ENCODE data around the gene GOLGA3.
"Not testable (repeated sequence)": the region's sequence is repeated elsewhere in the genome, so short reads cannot be mapped to it uniquely, and the experiment has no call there.

The GOLGA3 gene

GRCh38 chr12:132841151-132841550, 12.5 kb upstream of the GOLGA3 start:
- no peak for DNase-seq

- DNase-seq: no peak
Observed at GRCh38 chr12:132840536-132840935, 11.9 kb upstream of the GOLGA3 start.

GRCh38 chr12:132839558-132840235, 11.0 kb upstream of the GOLGA3 start:
- no peak for DNase-seq

GRCh38 chr12:132838410-132839080, 9.9 kb upstream of the GOLGA3 start:
- no peak for DNase-seq

GRCh38 chr12:132837693-132838409, 9.2 kb upstream of the GOLGA3 start:
- no peak for DNase-seq

- no peak for DNase-seq
Observed at GRCh38 chr12:132836795-132837331, 8.2 kb upstream of the GOLGA3 start.

- not testable (repeated sequence) for DNase-seq
Observed at GRCh38 chr12:132836230-132836629, 7.6 kb upstream of the GOLGA3 start.

GRCh38 chr12:132835076-132836025, 6.7 kb upstream of the GOLGA3 start:
- no peak for DNase-seq

- DNase-seq: no peak
Observed at GRCh38 chr12:132834181-132834711, 5.6 kb upstream of the GOLGA3 start.

GRCh38 chr12:132833341-132833740, 4.7 kb upstream of the GOLGA3 start:
- DNase-seq: no peak

- DNase-seq: no peak
Observed at GRCh38 chr12:132831771-132832170, 3.1 kb upstream of the GOLGA3 start.

- no peak for DNase-seq
Observed at GRCh38 chr12:132827763-132828703, 636 bp downstream of the GOLGA3 start.

GRCh38 chr12:132825861-132826260, 2.8 kb downstream of the GOLGA3 start:
- DNase-seq: no peak

GRCh38 chr12:132825089-132825488, 3.6 kb downstream of the GOLGA3 start:
- no peak for DNase-seq

- no peak for DNase-seq
Observed at GRCh38 chr12:132824053-132824452, 4.6 kb downstream of the GOLGA3 start.

- DNase-seq: no peak
Observed at GRCh38 chr12:132818562-132818961, 10.1 kb downstream of the GOLGA3 start.

- no peak for DNase-seq
Observed at GRCh38 chr12:132814232-132814631, 14.4 kb downstream of the GOLGA3 start.

- no peak for DNase-seq
Observed at GRCh38 chr12:132813443-132813842, 15.2 kb downstream of the GOLGA3 start.

GRCh38 chr12:132812631-132813305, 15.9 kb downstream of the GOLGA3 start:
- no peak for DNase-seq

- not testable (repeated sequence) for DNase-seq
Observed at GRCh38 chr12:132809391-132809790, 19.3 kb downstream of the GOLGA3 start.

Data from NCI-H1092 (cell line).